ENCODE results near the gene SMO.

DNA sequence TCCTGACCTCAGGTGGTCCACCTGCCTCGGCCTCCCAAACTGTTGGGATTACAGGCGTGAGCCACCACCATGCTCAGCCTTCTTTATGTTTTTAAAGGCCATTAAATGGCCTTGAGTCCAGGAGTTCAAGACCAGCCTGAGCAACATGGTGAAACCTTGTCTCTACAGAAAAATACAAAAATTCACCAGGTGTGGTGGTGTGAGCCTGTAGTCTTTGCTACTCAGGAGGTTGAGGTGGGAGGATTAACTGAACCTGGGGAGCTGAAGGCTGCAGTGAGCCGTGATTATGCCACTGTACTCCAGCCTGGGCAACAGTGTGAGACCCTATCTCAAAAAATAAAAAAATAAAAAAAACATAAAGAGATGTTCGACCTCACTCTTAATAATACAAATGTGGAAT, 11.0 kb downstream of the SMO start:
- TF ChIP-seq GATA2 (IDR thresholded peaks at IDR 0.05; ENCODE audit: low read depth, low read length): no peak
- no peak for TF ChIP-seq GATA3 (IDR thresholded peaks at IDR 0.05; ENCODE audit: low read depth, low read length)
